G401.6 (cell line): ENCODE data around the gene UTP4.
"Not testable (repeated sequence)": the region's sequence is repeated elsewhere in the genome, so short reads cannot be mapped to it uniquely, and the experiment has no call there.

ENCODE experiments used
- FAIRE-seq: peaks from 2 replicates; lab custom pipeline; 2012; peaks lifted over from hg19 to GRCh38; lab: Jason Lieb, UNC

Gene UTP4

GRCh38 chr16:69110406-69110805 lies 22.0 kb upstream of the UTP4 start:
- no peak for FAIRE-seq

GRCh38 chr16:69111216-69111875 lies 21.1 kb upstream of the UTP4 start:
- FAIRE-seq: no peak

GRCh38 chr16:69111876-69112230 lies 20.6 kb upstream of the UTP4 start:
- FAIRE-seq: no peak

GRCh38 chr16:69112285-69113129 lies 19.9 kb upstream of the UTP4 start:
- FAIRE-seq: no peak

GRCh38 chr16:69113216-69113615 lies 19.2 kb upstream of the UTP4 start:
- FAIRE-seq: no peak

GRCh38 chr16:69114346-69114975 lies 18.0 kb upstream of the UTP4 start:
- FAIRE-seq: no peak

- no peak for FAIRE-seq
These were observed 17.5 kb upstream of the UTP4 start for GRCh38 chr16:69114976-69115355.

- FAIRE-seq: no peak
These were observed 17.1 kb upstream of the UTP4 start for GRCh38 chr16:69115361-69115760.

- FAIRE-seq: no peak
These were observed 16.6 kb upstream of the UTP4 start for GRCh38 chr16:69115837-69116236.

GRCh38 chr16:69116256-69116875 lies 16.1 kb upstream of the UTP4 start:
- no peak for FAIRE-seq

GRCh38 chr16:69116906-69117305 lies 15.5 kb upstream of the UTP4 start:
- FAIRE-seq: no peak

- FAIRE-seq: no peak
These were observed 14.0 kb upstream of the UTP4 start for GRCh38 chr16:69118468-69118867.

GRCh38 chr16:69118994-69119393 lies 13.5 kb upstream of the UTP4 start:
- FAIRE-seq: no peak

- no peak for FAIRE-seq
These were observed 12.9 kb upstream of the UTP4 start for GRCh38 chr16:69119536-69119935.

GRCh38 chr16:69120096-69120664 lies 12.3 kb upstream of the UTP4 start:
- no peak for FAIRE-seq

GRCh38 chr16:69123910-69124309 lies 8.5 kb upstream of the UTP4 start:
- peak; percentile 92 for FAIRE-seq

GRCh38 chr16:69124406-69124805 lies 8.0 kb upstream of the UTP4 start:
- not testable (repeated sequence) for FAIRE-seq

GRCh38 chr16:69124961-69125360 lies 7.5 kb upstream of the UTP4 start:
- not testable (repeated sequence) for FAIRE-seq

- FAIRE-seq: no peak
These were observed 6.2 kb upstream of the UTP4 start for GRCh38 chr16:69126221-69126620.

GRCh38 chr16:69126801-69127200 lies 5.6 kb upstream of the UTP4 start:
- not testable (repeated sequence) for FAIRE-seq

GRCh38 chr16:69127966-69128510 lies 4.4 kb upstream of the UTP4 start:
- no peak for FAIRE-seq

GRCh38 chr16:69130461-69130860 lies 2.0 kb upstream of the UTP4 start:
- FAIRE-seq: no peak
